B cell (primary cell): Measurements from ENCODE around the gene SDK2. TPM values are rescaled to one million over a fixed set of nuclear protein-coding genes. Genes with fewer than 3 reads are reported as not detected.

ENCODE experiments used
- ATAC-seq: fragments of 200-7000 bp; cut with Tn5 transposase; one replicate; pipeline ENCODE4 v1.10.0; 2021; ENCODE audit warnings: low read depth, mild to moderate bottlenecking, moderate number of reproducible peaks, moderate library complexity
- CTCF ChIA-PET: fragments of 350-600 bp; sonication (Branson Sonifier 250); formaldehyde crosslinking; loops from one replicate; lab custom pipeline; 2021; ENCODE audit warnings: antibody characterized with exemption, inconsistent platforms; lab: Charles Lee
- POLR2A ChIA-PET: fragments of 350-600 bp; sonication (Branson Sonifier 250); formaldehyde crosslinking; loops from one replicate; lab custom pipeline; 2021; ENCODE audit warnings: antibody characterized with exemption; lab: Charles Lee
- DNase-seq: peaks from one replicate; pipeline ENCODE4 v3.0.0; 2013
- H2AFZ ChIP-seq: 2 replicates; pipeline ENCODE4 v1.6.1; 2012; ENCODE audit warnings: mild to moderate bottlenecking, low read depth, low read length; ENCODE audit not compliant: insufficient read depth, poor library complexity, severe bottlenecking
- H3K27ac ChIP-seq, 2 donors: 1 replicate in 1 of 2; 2 replicates in 1 of 2; pipeline ENCODE4 v1.5.1; 2012 to 2013; ENCODE audit warnings: low read length in 2 of 2, mild to moderate bottlenecking in 2 of 2, moderate library complexity in 1 of 2
- H3K27me3 ChIP-seq, 4 experiments: fragments of 200-600 bp in 1 of 4; sonication (generic) in 1 of 4; replicated peaks in 1 of 4; 1 replicate in 2 of 4; 2 replicates in 2 of 4; pipeline versions ENCODE4 v1.6.1 to v1.7.0; 2013 to 2016; ENCODE audit warnings: low read length in 3 of 4, mild to moderate bottlenecking in 2 of 4, mixed read lengths in 1 of 4, moderate library complexity in 1 of 4; ENCODE audit not compliant: insufficient read depth in 4 of 4, control insufficient read depth in 3 of 4; ENCODE audit errors: control extremely low read depth in 1 of 4
- H3K36me3 ChIP-seq, 2 experiments: replicated peaks in 1 of 2; 1 replicate in 1 of 2; 2 replicates in 1 of 2; pipeline versions ENCODE4 v1.6.1 to v1.7.1; 2013; ENCODE audit warnings: low read length in 1 of 2; ENCODE audit not compliant: insufficient read depth in 2 of 2, control insufficient read depth in 1 of 2; ENCODE audit errors: control extremely low read depth in 1 of 2, extremely low read depth in 1 of 2
- H3K4me1 ChIP-seq, 2 donors: fragments of 200-600 bp in 1 of 2; sonication (generic) in 1 of 2; 1 replicate in 1 of 2; 2 replicates in 1 of 2; pipeline versions ENCODE4 v1.5.1 to v1.6.1; 2013 to 2017; ENCODE audit warnings: low read length in 2 of 2; ENCODE audit not compliant: control insufficient read depth in 2 of 2, insufficient read depth in 2 of 2
- H3K4me2 ChIP-seq: replicated peaks from 2 replicates; pipeline ENCODE3; 2012; ENCODE audit warnings: mild to moderate bottlenecking, low read depth, low read length; ENCODE audit not compliant: poor library complexity, severe bottlenecking
- H3K4me3 ChIP-seq, 5 experiments: fragments of 200-600 bp in 1 of 5; sonication (generic) in 1 of 5; 1 replicate in 3 of 5; 2 replicates in 2 of 5; pipeline versions ENCODE4 v1.5.1 to v1.7.0; 2011 to 2016; ENCODE audit warnings: low read length in 4 of 5, mild to moderate bottlenecking in 4 of 5, low read depth in 2 of 5, control low read depth in 1 of 5, moderate library complexity in 1 of 5; ENCODE audit not compliant: insufficient read depth in 1 of 5; ENCODE audit errors: control extremely low read depth in 1 of 5, extremely low read depth in 1 of 5
- H3K79me2 ChIP-seq: fragments of 200-600 bp; sonication (generic); one replicate; pipeline ENCODE4 v1.6.0; 2016; ENCODE audit warnings: low read length; ENCODE audit not compliant: control insufficient read depth, insufficient read depth
- H3K9ac ChIP-seq: fragments of 200-600 bp; sonication (generic); 2 replicates; pipeline ENCODE4 v1.6.1; 2017; ENCODE audit warnings: mild to moderate bottlenecking, low read length, moderate library complexity
- H3K9me3 ChIP-seq, 3 donors: one replicate each; pipeline versions ENCODE4 v1.6.1 to v1.7.1; 2013; ENCODE audit warnings: low read length in 2 of 3; ENCODE audit not compliant: control insufficient read depth in 2 of 3, insufficient read depth in 1 of 3; ENCODE audit errors: control extremely low read depth in 1 of 3
- H4K20me1 ChIP-seq: 2 replicates; pipeline ENCODE4 v1.6.0; 2012; ENCODE audit warnings: mild to moderate bottlenecking, low read length; ENCODE audit not compliant: insufficient read depth, control insufficient read depth, poor library complexity, severe bottlenecking
- H3K27ac Mint-ChIP-seq: one replicate; pipeline ENCODE4 v1.8.0; 2021; ENCODE audit warnings: mixed read lengths
- H3K27me3 Mint-ChIP-seq: one replicate; pipeline ENCODE4 v1.8.0; 2021; ENCODE audit warnings: mixed read lengths
- H3K4me1 Mint-ChIP-seq: one replicate; pipeline ENCODE4 v1.8.0; 2021; ENCODE audit warnings: mixed read lengths
- H3K4me3 Mint-ChIP-seq: one replicate; pipeline ENCODE4 v1.8.0; 2021; ENCODE audit warnings: mixed read lengths
- H3K9me3 Mint-ChIP-seq: one replicate; pipeline ENCODE4 v1.8.0; 2022; ENCODE audit warnings: mixed read lengths; ENCODE audit not compliant: insufficient read depth
- EZH2 ChIP-seq: IDR thresholded peaks from 2 replicates; pipeline ENCODE4 v1.6.1; 2012; ENCODE audit warnings: borderline replicate concordance, low read depth, mild to moderate bottlenecking, moderate library complexity, low read length; ENCODE audit not compliant: insufficient read depth, poor library complexity, severe bottlenecking
- WGBS: methylation state at CpG from one replicate; pipeline ENCODE4 v1.1.5; 2013; ENCODE audit warnings: missing lambda C conversion rate; ENCODE audit not compliant: insufficient coverage; 5-methylcytosine and 5-hydroxymethylcytosine counted together
- intact Hi-C: fragments of 100-400 bp; cut with micrococcal nuclease; formaldehyde crosslinking; loops from one replicate; pipeline ENCODE4 v1.10.0; 2022
- polyA plus RNA-seq: library from polyadenylated mRNA; depleted of rRNA; stranded (reverse); fragments of >200 nt; gene quantifications from 2 replicates; pipeline ENCODE4 v1.2.3, GENCODE V29; 2012
- total RNA-seq, 2 donors: library from RNA; stranded (reverse); fragments of 120-200 nt in 1 of 2; gene quantifications; 1 replicate in 1 of 2; 2 replicates in 1 of 2; pipeline versions ENCODE4 v1.2.3 to v1.2.4, GENCODE V29; 2013 to 2022
- TF ChIP-seq, protein P1 (sequence below): fragments of 200-600 bp; IDR thresholded peaks from one replicate; pipeline ENCODE4 v1.8.0; 2022; ENCODE audit warnings: antibody characterized with exemption, mild to moderate bottlenecking

Gene SDK2
- total and polyA plus RNA-seq, 2 donors (not counting 1 experiment from before 2014, with no cell fraction given): 3.2 to 13.0 TPM

DNA sequence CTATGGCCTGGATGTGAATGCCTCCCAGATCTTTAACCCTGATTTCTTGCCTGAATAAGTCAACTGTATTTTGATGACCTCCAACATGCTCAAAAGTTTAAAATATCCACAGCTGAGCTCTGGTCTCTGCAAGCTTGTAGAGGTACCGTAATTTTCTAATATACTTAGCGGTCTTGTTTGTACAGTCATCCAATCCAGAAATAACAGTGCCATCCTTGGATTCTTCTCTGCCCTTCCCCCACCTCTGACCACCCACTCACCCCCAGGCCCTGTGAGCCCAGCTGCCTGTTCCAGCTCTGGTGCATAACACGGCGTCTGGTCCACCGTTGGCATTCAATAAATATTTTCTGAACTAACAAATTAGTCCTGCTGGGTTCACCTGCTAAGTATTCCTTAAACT, 113.1 kb downstream of the SDK2 start:
- intact Hi-C loops: no loop called here

DNA sequence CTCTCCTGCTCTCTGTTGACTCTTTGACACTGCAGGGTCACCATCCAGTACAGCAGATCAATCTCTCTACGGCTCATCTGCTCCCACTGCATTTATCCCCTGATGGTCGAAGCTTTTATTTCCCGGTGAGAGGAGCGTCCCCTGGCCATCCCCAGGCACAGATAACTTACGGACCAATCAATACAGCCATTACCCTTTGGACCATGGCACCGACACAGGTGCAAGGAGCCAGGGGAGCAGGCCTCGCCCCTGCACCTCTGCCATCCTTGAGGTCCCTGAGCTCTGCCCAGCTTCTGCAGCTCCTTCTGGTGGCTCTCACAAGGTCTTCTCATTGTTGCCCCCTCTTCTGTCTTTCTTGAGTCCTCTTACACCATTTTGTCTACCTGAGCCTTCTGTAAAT, 115.6 kb downstream of the SDK2 start:
- ATAC-seq (no peak), DNase-seq (no peak)
- no peak for TF ChIP-seq EZH2
- TF ChIP-seq, protein P1, sequence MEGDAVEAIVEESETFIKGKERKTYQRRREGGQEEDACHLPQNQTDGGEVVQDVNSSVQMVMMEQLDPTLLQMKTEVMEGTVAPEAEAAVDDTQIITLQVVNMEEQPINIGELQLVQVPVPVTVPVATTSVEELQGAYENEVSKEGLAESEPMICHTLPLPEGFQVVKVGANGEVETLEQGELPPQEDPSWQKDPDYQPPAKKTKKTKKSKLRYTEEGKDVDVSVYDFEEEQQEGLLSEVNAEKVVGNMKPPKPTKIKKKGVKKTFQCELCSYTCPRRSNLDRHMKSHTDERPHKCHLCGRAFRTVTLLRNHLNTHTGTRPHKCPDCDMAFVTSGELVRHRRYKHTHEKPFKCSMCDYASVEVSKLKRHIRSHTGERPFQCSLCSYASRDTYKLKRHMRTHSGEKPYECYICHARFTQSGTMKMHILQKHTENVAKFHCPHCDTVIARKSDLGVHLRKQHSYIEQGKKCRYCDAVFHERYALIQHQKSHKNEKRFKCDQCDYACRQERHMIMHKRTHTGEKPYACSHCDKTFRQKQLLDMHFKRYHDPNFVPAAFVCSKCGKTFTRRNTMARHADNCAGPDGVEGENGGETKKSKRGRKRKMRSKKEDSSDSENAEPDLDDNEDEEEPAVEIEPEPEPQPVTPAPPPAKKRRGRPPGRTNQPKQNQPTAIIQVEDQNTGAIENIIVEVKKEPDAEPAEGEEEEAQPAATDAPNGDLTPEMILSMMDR: no peak
- Mint-ChIP-seq H3K9me3 (no peaks in the 10 kb centered on the region), H3K4me1 (peaks cover 8% of the 10 kb centered on the region), H3K27me3 (no peaks in the 10 kb centered on the region), H3K4me3 (no peak overlapping the region), H3K27ac (no peak overlapping the region)
- Histone ChIP-seq H3K27me3 (no peaks in the 10 kb centered on the region), H3K9me3 (no peaks in the 10 kb centered on the region), H3K4me3 (no peak overlapping the region), H3K36me3 (no peaks in the 10 kb centered on the region), H3K4me1 (no peaks in the 10 kb centered on the region), H2AFZ (no peak overlapping the region), H3K9ac (no peak overlapping the region), H3K27ac (no peak overlapping the region), H3K79me2 (peaks cover 9% of the 10 kb centered on the region), H4K20me1 (peaks cover 4% of the 10 kb centered on the region), H3K4me2 (no peak overlapping the region)
- WGBS: 77% methylated on average over 7 of the region's 7 CpGs
- intact Hi-C loops: no loop called here
- ChIA-PET POLR2A (no interaction called here), CTCF (no interaction called here)

More for the DNA sequence above, 113.1 kb downstream of the SDK2 start:
- no peak overlapping the region for H3K4me3 ChIP-seq
- no peak overlapping the region for H3K27ac Mint-ChIP-seq
- H3K4me3 Mint-ChIP-seq: no peak overlapping the region
- H3K79me2 ChIP-seq: peaks cover 24% of the 10 kb centered on the region
- no peak overlapping the region for H2AFZ ChIP-seq
- H3K9me3 ChIP-seq: no peaks in the 10 kb centered on the region
- CTCF ChIA-PET: no interaction called here
- H3K27me3 Mint-ChIP-seq: no peaks in the 10 kb centered on the region
- WGBS: 98% methylated on average over 5 of the region's 5 CpGs
- no peak overlapping the region for H3K4me2 ChIP-seq
- H3K4me1 ChIP-seq: no peaks in the 10 kb centered on the region
- ATAC-seq: no peak
- no peak overlapping the region for H3K9ac ChIP-seq
- H3K9me3 Mint-ChIP-seq: no peaks in the 10 kb centered on the region
- no peaks in the 10 kb centered on the region for H3K27me3 ChIP-seq
- peaks cover 8% of the 10 kb centered on the region for H3K4me1 Mint-ChIP-seq
- TF ChIP-seq, protein P1: no peak
- TF ChIP-seq EZH2: no peak
- H3K36me3 ChIP-seq: no peaks in the 10 kb centered on the region
- no peak for DNase-seq
- H4K20me1 ChIP-seq: peaks cover 20% of the 10 kb centered on the region
- POLR2A ChIA-PET: no interaction called here
- H3K27ac ChIP-seq: no peak overlapping the region
